SU-DHL-6 (cell line): ENCODE data around the gene HSF2BP.
"Not testable (repeated sequence)": the region's sequence is repeated elsewhere in the genome, so short reads cannot be mapped to it uniquely, and the experiment has no call there.

Experiments used
- EZH2phosphoT487 ChIP-seq: fragments of 200-600 bp; sonication (generic), shearing (Covaris generic); conservative IDR thresholded peaks from 2 replicates; pipeline ENCODE4 v1.6.1; 2018; ENCODE audit warnings: mild to moderate bottlenecking, antibody characterized with exemption, low read length, moderate library complexity, mixed read lengths
- TF ChIP-seq, protein P1 (sequence below): fragments of 200-600 bp; sonication (generic); IDR thresholded peaks from one replicate; pipeline ENCODE4 v1.5.1; 2017; ENCODE audit warnings: antibody characterized with exemption, mild to moderate bottlenecking, low read length, moderate library complexity; ENCODE audit not compliant: insufficient read depth, poor library complexity, severe bottlenecking

DNA sequence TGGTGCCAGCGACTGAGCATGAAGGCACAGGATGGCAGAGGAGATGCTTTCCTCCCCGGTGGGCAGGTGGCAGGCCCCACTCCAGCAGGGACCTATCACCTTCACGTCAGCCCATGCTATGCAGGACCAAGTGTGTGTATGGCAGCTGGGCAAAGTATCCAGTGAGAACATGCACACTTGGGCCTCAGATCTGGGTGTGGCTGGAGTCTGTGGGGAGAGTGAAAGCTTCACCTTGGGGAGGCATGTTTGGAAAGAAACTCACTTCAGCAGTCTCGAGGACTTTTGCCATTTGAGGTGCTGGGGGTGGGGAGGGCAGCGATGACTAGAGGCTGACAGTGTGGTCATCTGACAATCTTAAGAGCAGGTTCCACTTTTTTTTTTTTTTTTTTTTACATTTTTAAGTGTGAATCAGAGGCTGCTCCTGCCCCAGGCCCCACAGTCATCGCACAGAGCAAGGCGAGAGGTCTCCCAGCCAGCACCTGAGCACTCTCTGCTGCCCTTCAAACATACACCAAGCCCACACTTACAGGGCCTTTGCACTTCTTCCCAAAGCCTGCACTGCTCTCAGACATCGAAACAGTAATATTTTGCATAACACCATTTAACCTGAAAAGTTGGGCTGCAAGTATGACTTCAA is 136.7 kb downstream of the HSF2BP start:
- TF ChIP-seq EZH2phosphoT487 = not testable (repeated sequence)
- TF ChIP-seq, protein P1, sequence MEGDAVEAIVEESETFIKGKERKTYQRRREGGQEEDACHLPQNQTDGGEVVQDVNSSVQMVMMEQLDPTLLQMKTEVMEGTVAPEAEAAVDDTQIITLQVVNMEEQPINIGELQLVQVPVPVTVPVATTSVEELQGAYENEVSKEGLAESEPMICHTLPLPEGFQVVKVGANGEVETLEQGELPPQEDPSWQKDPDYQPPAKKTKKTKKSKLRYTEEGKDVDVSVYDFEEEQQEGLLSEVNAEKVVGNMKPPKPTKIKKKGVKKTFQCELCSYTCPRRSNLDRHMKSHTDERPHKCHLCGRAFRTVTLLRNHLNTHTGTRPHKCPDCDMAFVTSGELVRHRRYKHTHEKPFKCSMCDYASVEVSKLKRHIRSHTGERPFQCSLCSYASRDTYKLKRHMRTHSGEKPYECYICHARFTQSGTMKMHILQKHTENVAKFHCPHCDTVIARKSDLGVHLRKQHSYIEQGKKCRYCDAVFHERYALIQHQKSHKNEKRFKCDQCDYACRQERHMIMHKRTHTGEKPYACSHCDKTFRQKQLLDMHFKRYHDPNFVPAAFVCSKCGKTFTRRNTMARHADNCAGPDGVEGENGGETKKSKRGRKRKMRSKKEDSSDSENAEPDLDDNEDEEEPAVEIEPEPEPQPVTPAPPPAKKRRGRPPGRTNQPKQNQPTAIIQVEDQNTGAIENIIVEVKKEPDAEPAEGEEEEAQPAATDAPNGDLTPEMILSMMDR = not testable (repeated sequence)
